Heart right ventricle (tissue), 16 donors: ENCODE data around the gene SMIM35. TPM values are rescaled to one million over a fixed set of nuclear protein-coding genes. Genes with fewer than 3 reads are reported as not detected.

ENCODE experiments used
- ATAC-seq, 8 donors: fragments of 200-7000 bp; cut with Tn5 transposase; one replicate each; pipeline ENCODE4 v1.9.1; 2020; ENCODE audit warnings: mild to moderate bottlenecking in 8 of 8, moderate library complexity in 8 of 8, moderate number of reproducible peaks in 1 of 8
- DNase-seq, 2 donors: peaks; one replicate each; pipeline ENCODE4 v3.0.0-alpha.2; 2020
- H3K27ac ChIP-seq, 10 donors: fragments of 200-600 bp; sonication (generic) in 2 of 10; one replicate each; pipeline versions ENCODE4 v1.5.0 to v1.8.0; 2020 to 2022; ENCODE audit warnings: mild to moderate bottlenecking in 3 of 10
- H3K27me3 ChIP-seq, 7 donors: fragments of 200-600 bp; one replicate each; pipeline ENCODE4 v1.8.0; 2021 to 2022; ENCODE audit warnings: mild to moderate bottlenecking in 2 of 7
- H3K36me3 ChIP-seq, 9 donors: fragments of 200-600 bp; sonication (generic) in 1 of 9; one replicate each; pipeline versions ENCODE4 v1.5.0 to v1.8.0; 2020 to 2022; ENCODE audit warnings: mild to moderate bottlenecking in 2 of 9
- H3K4me1 ChIP-seq, 9 donors: fragments of 200-600 bp; sonication (generic) in 1 of 9; one replicate each; pipeline versions ENCODE4 v1.5.0 to v1.8.0; 2020 to 2022; ENCODE audit warnings: mild to moderate bottlenecking in 4 of 9
- H3K4me3 ChIP-seq, 10 donors: fragments of 200-600 bp; sonication (generic) in 2 of 10; one replicate each; pipeline versions ENCODE4 v1.5.0 to v1.8.0; 2020 to 2022; ENCODE audit warnings: mild to moderate bottlenecking in 7 of 10, moderate library complexity in 2 of 10
- H3K9me3 ChIP-seq, 11 donors: fragments of 200-600 bp in 10 of 11; sonication (generic) in 2 of 11; one replicate each; pipeline versions ENCODE4 v1.5.0 to v1.8.0; 2013 to 2022; ENCODE audit warnings: mild to moderate bottlenecking in 2 of 11, control low read depth in 1 of 11, moderate library complexity in 1 of 11
- CTCF ChIP-seq, 9 donors: fragments of 200-600 bp; sonication (generic) in 2 of 9; IDR thresholded peaks; one replicate each; pipeline versions ENCODE4 v1.5.0 to v1.8.0; 2021 to 2022; ENCODE audit warnings: antibody characterized with exemption in 9 of 9, mild to moderate bottlenecking in 5 of 9, moderate library complexity in 1 of 9
- WGBS, 2 donors: extraction: QIAGEN DNeasy Blood & Tissue Kit; methylation state at CpG; one replicate each; pipeline ENCODE4 v1.1.7; 2013; ENCODE audit warnings: inconsistent platforms in 1 of 2; 5-methylcytosine and 5-hydroxymethylcytosine counted together
- intact Hi-C, 10 donors: fragments of 100-400 bp; cut with DNase I; formaldehyde crosslinking; loops; one replicate each; pipeline versions ENCODE4 v1.11.1 to v1.14.2; 2022
- polyA plus RNA-seq, 2 donors: library from polyadenylated mRNA; stranded (reverse); fragments of 200-250 nt; gene quantifications; one replicate each; pipeline ENCODE4 v1.2.3, GENCODE V29; 2013
- total RNA-seq, 10 donors: library from RNA; stranded (reverse); fragmentation: NEBNext Ultra II Directional in 3 of 10; extraction: Animal tissue kit (Norgen Biotek cat#: 25700) in 3 of 10; gene quantifications; one replicate each; pipeline versions ENCODE4 v1.2.1 to v1.2.4, GENCODE V29; 2021 to 2023
- donor health status: Arrhythmogenic right ventricular cardiomyopathy.
- donor health status: ischemic (EF 13 %, LVEDD 7.1; RV severe dilation, severe dysfunction).
- donor health status: healthy with polysubstance abuse.
- donor health status: DM: no; HTN: yes; CAD: no.
- donor health status: DM: no; HTN: no; CAD: no.
- donor health status: ischemic (EF 25% LVEDD 6.9; RV normal size, moderate dysfunction).
- donor health status: ischemic (EF 25% LVEDD 5.7; RV mildly dilated, moderate dysfunction).
- donor health status: healthy.
- donor health status: DM: yes; HTN: yes; CAD: no.
- donor health status: Ischemic cardiomyopathy.
- donor health status: ischemic (EF 35%, LVEDD 5.7; RV mildly dilated, moderate dysfunction).
- donor health status: nonischemic (EF 11% LVEDD 7.7; RV severe dilation, severe dysfunction).
- donor health status: DM: yes; HTN: yes; CAD: no.
- donor health status: PGD.
- donor health status: ischemic (EF 29% LVEDD 5.4; RV normal size, mild dysfunction).
- donor health status: nonischemic (EF 23%, LVEDD 6.1; RV moderate dilation, normal function).

The SMIM35 gene
- total and polyA plus RNA-seq, 12 donors, result not detected

GRCh38 chr11:118058311-118059245 lies 28.2 kb downstream of the SMIM35 start:
- Histone ChIP-seq H3K27me3 (no peaks in the 10 kb centered on the region), H3K27ac (no peak overlapping the region), H3K4me3 (no peak overlapping the region), H3K4me1 (peaks cover 0 to 20% (median 2%) of the 10 kb centered on the region in 9 donors), H3K36me3 (no peaks in the 10 kb centered on the region), H3K9me3 (no peaks in the 10 kb centered on the region)
- DNase-seq (no peak), ATAC-seq (no peak)
- intact Hi-C loops, result loop anchor here (5.0 to 10.0 kb wide), 5 partner anchors 104 to 634 kb away; no protein-coding TSS in a partner anchor
- 83 to 87% methylated on average over 20 of the region's 20 CpGs for WGBS, 2 donors
- TF ChIP-seq CTCF (IDR thresholded peaks at IDR 0.05), result no peak

GRCh38 chr11:118057251-118058145 lies 29.3 kb downstream of the SMIM35 start:
- 82 to 83% methylated on average over 14 of the region's 14 CpGs for WGBS, 2 donors
- ATAC-seq, result no peak
- Histone ChIP-seq H3K36me3 (no peaks in the 10 kb centered on the region), H3K27ac (no peak overlapping the region), H3K4me3 (no peak overlapping the region), H3K27me3 (no peaks in the 10 kb centered on the region), H3K9me3 (no peaks in the 10 kb centered on the region), H3K4me1 (peaks cover 0 to 28% (median 2%) of the 10 kb centered on the region in 9 donors)
- no peak for TF ChIP-seq CTCF (IDR thresholded peaks at IDR 0.05)
- DNase-seq, result no peak
- intact Hi-C loops, result loop anchor here (5.0 to 10.0 kb wide), 5 partner anchors 103 to 633 kb away; no protein-coding TSS in a partner anchor

GRCh38 chr11:118056806-118057205 lies 30.0 kb downstream of the SMIM35 start:
- 83 to 85% methylated on average over 8 of the region's 8 CpGs for WGBS, 2 donors
- intact Hi-C loops, result loop anchor here (5.0 to 10.0 kb wide), 5 partner anchors 102 to 632 kb away; no protein-coding TSS in a partner anchor
- TF ChIP-seq CTCF (IDR thresholded peaks at IDR 0.05), result no peak
- H3K27me3 ChIP-seq, result no peaks in the 10 kb centered on the region
- peaks cover 0 to 35% (median 2%) of the 10 kb centered on the region in 9 donors for H3K4me1 ChIP-seq
- no peaks in the 10 kb centered on the region for H3K36me3 ChIP-seq
- no peaks in the 10 kb centered on the region for H3K9me3 ChIP-seq
- ATAC-seq, result no peak
- no peak overlapping the region for H3K27ac ChIP-seq
- no peak overlapping the region for H3K4me3 ChIP-seq
- no peak for DNase-seq

- DNase-seq, result no peak
- Histone ChIP-seq H3K36me3 (no peaks in the 10 kb centered on the region), H3K4me1 (peaks cover 0 to 33% (median 2%) of the 10 kb centered on the region in 9 donors), H3K4me3 (no peak overlapping the region), H3K27ac (no peak overlapping the region), H3K27me3 (no peaks in the 10 kb centered on the region), H3K9me3 (no peaks in the 10 kb centered on the region)
- intact Hi-C loops, result loop anchor here (5.0 to 10.0 kb wide), 5 partner anchors 101 to 631 kb away; no protein-coding TSS in a partner anchor
- no peak for TF ChIP-seq CTCF (IDR thresholded peaks at IDR 0.05)
- 96 to 99% methylated on average over 7 of the region's 7 CpGs for WGBS, 2 donors
- no peak for ATAC-seq
These were observed 30.8 kb downstream of the SMIM35 start for GRCh38 chr11:118055966-118056365.
